Stimulated activated CD4-positive, alpha-beta T cell treated with anti-CD3 and anti-CD28 coated beads, Interleukin-1b, Interleukin-23, amount 100 ng/mL, for 4 hours (primary cell): ENCODE measurements around the gene EPB41L2.

ENCODE experiments used
- DNase-seq, 2 donors: peaks; one replicate each; pipeline ENCODE4 v3.0.0-alpha.2; 2020; ENCODE audit warnings: low read depth in 2 of 2

The EPB41L2 gene

DNA sequence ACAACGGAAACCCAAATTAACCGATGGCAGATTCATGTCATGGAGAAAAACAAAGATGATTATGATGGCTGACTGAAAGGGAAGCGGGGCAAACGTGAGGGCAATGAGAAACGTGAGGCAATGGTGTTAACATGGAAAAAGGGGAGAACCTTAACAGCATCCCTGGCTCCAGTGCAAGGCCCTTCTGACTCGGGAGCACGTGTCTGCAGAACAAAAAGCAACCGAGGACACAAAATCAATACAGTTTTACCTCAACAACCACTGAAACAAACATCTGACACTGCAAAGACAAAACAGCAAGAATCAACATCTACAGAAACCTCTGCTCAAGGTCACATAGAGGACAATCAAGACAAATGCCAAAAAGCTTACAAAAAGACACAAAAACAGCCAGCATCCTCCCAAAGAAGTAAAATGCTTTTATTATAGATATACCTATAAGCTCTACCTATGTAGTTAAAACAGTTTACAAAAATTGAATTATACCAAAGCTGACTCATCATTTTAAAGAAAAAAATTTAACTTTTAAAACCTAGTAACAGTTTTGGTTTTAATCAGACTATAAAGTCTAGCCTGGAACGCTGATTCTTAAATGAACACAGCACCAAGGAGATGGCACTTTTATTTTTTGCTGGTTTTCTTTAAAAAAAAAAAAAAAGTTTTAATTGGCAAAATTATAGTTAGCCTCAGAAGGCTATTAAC, 192.7 kb downstream of the EPB41L2 start:
- DNase-seq: no peak

DNA sequence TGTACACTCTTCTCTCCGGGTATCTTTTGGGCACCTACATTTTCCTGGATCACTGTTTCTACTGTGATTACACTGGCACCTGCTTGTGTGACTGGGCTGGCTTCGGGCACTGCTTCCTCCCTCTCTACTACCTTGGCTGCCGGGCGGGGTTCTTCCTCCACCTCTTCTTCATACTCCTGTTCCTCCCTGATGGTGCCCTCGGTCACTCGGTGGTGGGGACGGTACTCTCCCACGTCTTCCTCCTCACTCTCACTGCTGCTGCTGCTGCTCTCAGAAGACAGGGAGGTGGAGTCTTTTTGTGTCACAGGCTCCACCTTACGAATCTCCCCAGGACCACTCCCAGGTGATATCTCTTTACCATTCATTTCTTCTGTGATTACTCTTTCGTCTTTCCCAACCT, 193.4 kb downstream of the EPB41L2 start:
- no peak for DNase-seq

DNA sequence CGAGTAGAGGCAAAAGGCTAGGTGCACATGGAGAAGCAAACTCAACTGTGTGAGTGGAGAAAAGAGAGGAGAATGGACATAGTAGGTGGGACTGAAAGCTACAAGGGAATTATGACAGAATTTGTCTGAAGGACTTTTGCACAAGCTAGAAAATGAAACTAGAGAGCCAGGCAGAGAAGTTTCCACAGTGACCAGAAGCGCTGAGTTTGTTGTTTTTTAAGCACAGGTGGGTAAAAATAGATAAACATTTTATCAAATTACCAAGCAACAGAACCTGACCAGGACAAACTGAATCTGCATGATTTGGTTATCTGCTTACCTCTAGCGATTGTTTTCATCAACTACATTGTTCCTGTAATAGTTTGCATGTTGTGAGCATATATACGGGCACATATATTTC, 197.3 kb downstream of the EPB41L2 start:
- no peak for DNase-seq

DNA sequence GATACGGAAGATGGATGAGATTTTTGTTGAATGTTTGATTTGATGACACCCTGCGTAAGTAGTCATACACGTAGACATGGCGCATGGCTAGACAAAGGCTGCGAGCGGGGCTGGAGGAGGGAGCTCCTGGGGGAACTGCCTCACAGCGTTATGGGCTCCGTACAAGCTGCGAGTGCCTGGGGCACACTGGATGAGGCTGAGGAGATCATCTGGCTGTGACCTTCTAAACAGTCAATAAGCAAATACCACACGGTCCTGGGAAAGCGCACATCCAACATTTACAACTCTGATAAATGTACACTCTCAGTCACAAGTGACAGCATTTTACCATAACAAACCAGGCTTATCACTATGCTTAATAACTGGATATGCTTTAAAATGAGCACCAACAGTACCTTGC, 198.7 kb downstream of the EPB41L2 start:
- no peak for DNase-seq

DNA sequence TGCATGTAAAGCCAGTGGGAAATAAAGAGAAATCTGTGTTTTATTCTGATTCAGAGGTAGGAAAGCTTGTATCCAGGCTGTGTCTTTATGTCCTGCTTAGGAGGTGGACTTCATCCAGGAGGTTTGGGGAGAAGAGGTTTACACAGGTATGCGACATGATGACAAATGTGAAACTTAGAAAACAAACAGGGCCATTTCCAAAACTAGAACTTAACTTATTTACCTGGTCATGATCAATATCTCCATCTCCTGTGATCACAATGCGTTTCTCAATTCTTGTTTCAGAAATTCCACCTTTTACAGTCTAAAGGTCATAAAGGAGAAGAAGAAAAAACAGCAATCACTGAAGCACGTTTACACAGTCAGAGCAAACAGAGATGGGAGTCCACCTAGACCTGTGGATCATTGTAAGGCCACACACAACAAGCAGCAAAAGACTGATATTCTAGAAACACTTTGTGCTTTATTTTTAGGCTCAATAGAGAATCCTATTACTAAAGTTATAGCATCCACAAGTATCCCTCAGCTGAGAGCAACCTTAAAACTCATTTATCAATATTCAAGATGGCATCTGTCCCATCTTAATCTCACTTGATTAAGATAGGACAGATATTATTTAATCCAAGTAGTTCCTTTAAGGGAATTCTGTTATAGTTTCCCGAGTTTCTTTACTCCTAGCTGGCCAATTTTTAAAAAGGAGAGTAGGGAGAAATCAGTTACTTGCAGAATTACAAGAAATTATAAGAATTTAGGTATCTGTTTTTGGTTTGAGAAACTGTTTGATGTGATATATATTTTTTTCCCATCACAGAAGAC, 199.4 kb downstream of the EPB41L2 start:
- DNase-seq: no peak

DNA sequence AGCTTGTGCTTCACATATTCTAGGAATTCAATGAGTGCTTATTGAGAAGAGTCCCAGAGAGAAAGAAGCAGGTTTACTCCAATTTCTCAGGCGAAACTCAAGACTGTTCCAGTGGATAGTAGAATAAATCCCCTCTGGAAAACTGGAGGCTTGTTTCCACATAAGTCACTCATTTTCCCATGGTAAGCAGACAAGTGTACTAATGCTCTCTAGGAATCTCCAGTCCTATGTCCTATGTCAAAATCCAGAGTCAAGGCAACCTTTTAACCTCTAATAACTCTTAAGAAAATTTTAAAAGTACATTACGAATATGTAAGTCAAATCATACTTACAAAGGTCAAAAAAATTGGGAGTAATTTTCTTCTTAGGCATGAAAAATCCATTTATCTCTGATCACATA, 200.7 kb downstream of the EPB41L2 start:
- no peak for DNase-seq

DNA sequence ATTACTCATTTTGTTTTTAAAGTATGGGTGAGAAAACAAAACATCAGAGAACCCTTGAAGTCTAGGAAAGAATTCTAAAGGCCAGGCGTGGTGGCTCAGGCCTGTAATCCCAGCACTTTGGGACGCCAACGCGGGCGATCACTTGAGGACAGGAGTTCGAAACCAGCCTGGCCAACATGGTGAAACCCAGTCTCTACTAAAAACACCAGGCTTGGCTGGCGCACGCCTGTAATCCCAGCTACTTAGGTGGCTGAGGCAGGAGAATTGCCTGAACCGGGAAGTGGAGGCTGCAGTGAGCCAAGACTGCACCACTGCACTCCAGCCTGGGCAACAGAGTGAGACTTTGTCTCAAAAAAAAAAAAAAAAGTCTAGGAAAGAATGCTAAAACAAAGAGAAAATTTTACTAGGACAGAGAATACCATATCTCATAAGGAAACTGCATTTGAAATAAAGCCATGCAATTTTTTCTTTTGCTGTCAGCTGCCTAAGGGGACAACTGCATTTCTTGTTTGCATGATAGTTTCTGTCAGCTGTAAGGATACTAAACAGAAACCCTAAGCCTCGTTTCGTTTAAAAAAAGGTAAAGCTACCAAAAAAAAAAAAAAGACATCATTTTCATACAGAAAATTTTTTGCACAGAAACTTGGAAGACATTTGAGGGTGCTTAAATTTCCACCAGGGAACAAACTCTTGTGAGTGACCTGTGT, 203.7 kb downstream of the EPB41L2 start:
- DNase-seq: no peak

DNA sequence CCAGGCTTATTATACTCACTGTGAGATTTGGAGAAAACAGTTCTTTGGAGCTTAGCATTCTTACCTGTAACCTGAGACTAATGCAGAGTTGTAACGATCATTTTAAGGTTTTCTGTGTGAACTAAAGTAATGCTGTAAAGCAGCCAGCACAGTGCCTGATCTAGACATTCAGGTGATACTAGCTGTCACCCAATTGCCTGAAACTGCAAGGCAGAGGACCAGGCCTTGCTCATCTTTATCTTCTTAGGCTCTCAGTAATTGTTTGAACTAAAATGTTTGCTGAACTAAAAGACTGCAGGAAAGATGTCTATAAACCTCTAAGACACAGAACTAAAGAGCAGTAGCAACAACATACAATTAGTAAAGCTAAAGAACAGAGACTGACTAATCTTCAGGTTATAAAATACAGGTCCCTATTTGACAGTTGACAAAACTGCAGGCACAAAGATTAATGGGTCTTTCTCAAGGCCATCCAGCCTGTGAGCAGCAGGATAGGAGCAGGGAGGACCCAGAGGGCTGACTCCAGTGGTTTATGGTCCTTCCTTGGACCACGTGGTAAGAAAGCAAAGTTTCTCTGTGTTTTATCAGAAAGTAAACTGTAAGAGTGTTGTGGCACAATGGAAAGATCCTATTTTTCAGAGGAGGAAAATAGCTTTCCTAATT, 204.4 kb downstream of the EPB41L2 start:
- DNase-seq: no peak

DNA sequence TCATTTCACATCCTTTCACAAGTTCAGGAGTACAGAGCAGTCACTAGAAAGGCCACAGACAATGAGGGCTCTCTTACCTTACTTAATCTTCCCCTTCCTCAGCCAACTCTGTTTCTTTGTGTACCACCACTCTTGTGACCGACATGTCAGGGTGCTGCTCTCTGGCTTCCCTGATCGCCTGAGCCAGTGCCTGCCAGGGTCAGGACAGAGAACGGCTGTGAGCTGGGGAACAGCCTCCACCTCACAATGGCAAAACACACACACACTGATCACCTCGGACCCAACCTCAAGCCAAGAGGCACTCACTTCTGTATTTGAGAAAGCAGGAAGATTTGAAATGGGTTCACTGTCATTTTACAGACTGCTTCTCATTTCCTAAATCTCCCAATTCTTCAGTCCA, 205.0 kb downstream of the EPB41L2 start:
- no peak for DNase-seq

DNA sequence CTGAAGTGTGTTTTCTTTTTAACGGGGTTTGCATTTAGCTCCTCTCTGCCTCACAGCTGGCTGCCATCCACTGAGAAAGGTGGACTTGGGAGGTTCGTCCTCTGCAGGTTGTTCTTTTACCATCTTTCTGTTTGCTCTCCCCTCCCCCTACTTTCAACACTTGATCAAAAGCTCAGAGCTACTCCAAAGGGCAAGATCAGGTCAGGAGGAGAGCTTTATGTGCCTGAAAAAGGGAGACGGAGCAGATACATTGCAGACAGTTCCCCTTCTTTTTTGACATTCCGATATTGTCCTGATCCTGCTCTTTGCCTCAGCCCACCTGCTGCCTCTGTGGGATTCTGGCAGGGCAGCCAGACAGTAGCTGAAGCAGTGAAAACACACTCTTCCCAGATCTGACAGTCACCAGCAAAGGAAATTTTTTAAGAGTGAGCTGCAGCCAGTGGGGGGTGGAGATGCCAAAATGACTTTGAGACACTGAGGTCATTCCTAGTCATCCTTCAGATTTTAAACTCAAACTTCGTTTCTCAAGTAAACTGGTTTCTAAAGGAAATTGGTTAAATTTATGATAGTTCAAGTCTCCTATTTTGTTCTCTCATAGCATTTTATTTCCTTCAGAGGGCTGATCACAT, 209.4 kb downstream of the EPB41L2 start:
- no peak for DNase-seq

DNA sequence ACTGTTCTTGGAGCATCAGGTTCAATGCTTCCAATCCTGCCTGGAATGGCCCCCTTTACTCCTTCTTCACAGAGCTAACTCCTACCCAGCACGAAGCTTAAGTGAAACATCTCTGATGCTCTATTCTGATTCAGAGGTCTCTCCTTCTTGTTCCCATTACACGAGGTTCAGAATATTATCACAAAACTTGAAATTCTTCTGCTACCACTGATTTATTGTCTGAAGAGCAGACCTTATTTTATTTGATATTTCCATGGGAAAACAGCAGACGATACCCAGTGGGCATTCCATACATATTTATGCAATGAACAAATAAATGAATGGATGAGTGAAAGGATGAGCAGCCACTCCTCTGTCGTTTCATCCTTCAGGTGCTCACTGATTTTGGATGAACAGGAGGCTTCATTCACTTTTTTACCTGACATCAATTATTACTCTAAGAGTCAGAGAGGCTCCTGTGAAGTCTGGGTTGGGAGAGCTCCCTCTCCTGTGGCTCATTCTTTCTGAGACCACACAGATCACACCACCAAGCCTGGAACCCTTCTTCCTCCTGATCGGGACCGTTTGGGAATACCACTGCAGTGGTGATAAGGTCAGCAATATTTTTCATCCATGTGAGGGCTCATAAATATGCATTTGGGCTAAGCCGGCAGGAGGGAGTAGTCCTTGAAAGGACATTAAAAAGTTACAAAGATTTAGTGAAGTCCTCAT, 210.0 kb downstream of the EPB41L2 start:
- DNase-seq: no peak

DNA sequence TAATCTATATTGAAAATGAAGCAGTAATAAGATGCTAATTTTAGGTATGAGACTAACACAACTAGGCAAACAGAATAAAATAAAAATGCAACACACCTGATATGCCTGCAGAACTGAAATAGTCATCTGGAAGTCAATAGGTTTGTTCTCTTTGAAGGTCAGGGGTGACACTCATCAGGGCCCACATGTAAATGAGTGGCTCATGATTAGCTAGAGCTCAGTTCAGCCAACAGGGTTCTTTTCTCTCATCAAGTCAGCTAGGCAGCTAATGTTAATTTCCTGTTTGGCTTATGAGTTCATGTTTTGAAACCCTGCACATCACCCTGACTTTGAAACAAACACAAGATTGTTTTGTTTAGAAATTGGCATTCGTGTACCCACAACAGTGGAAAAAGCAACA, 212.0 kb downstream of the EPB41L2 start:
- DNase-seq: no peak

DNA sequence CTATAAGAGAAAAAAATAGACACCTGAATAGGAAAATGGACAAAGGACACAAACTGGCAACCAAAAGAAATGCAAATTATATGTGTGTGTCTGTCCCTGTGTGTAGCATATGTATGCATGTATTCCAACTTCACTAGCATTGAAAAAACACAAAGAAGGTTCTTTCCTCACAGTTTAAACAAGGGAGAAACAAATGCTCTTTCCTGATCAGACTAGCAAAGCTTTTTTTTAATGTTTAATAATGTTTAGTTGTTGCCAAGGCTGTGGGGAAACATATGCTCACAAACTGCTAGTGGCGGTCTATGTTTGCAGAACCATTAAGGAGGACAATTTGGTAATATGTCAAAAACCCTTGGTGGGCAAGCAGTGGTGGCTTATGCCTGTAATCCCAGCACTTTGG, 213.5 kb downstream of the EPB41L2 start:
- no peak for DNase-seq

DNA sequence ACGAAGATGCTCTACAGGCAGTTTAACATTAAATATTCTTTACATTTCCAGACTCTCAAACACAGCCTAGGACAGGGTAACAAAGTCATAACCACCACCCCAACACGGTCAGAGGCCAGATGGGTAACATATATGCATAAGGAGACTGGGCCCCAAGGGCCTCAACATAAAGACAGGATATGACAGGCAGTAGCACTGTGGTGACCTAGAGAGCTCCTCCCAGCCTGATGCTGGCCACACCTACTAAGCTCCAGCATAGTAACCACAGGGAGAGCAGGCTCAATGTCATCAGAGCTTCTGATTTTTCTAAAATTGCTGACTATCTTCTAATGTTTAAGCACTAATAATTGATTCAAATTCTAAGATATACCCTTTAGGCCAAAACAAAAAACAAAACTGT, 214.1 kb downstream of the EPB41L2 start:
- no peak for DNase-seq

DNA sequence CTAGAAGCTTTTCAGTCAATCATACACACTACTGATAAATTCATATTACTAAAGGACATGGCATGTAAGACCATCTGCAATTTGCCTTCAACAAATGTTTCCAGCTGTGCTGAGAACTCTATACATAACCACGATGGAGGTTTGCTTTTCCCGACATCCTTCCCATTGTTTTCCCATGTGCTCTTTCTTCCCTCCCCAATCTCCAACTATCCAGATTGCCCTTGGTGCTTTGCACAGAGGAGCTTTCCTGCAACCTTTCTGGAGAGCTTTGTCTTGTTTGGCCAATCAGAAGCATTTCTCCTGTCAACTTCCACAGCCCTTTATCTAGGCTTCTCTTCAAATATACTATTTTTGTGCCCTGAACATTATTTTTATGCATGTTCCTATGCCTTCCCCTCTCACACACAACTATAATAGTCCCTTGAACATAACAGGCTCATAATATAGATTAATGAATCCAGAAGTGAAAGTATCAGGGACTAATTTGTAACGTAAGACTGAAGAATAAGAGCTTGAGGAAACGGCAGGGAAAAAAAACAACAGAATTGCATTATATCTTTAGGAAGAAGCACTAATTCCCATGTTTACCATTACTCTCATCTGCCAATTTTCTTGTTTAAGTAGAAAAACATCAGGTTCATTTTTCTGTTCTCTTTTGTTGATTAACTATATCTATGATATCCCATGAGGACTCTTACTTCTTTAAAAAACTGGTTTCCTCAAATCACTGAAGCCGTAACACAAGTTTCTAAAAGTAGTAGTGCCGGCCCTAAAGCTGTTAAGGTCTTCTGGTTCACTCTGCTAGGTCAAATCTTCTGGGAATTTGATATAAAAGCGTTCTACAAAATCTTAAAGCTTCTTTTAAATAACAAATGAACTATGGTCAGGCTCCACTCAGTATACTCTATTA, 215.8 kb downstream of the EPB41L2 start:
- DNase-seq: no peak

DNA sequence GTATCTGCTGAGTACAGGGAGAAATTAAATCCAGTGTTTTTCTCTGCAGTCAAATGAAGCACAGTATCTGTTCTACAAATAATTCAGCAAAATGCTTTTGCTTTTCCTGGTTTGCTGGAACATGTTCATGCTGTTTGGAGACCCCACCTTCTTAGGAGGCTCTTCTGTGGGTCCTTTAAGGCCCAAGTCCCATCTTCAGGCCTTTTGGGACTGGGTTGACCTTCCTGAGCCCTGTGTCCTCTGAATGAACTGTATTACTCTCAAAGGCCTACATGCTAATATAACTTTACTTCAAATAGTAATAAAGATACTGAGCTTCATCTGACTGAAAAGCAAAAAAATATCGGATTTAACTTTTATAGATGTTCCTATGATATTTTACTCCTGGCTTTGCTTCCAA, 216.5 kb downstream of the EPB41L2 start:
- no peak for DNase-seq

DNA sequence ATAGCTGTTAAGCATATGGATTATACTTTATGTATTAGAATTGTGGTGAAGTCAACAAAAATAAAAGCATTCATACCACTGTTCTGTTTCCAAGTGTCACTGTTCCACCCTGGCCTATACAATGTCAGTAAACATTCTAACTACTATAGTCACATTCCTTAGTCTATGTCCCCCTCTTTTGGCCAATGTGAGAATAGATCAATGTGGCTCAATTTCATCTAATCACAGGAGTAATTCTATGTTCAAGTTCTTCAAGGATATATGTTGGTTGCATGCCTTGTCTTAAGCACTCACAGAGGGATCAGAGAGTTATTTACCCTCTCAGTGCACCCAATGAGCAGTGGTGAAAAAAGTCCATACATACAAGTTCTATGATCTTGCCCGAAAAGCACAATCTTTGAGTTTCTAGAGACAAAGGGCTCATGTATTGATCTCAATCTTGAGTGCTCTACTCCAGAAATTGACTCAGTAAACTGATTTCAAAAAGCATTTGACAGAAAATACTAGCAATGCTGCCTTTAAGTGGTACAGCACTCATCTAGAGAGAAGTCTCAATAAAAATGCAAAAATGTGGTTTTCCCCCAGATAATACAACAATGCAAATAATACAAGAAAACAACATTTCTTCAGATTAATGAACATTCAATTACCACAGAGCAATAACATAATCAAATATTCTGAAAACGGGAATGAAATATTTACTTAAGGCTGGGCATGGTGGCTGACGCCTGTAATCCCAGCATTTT, 219.3 kb downstream of the EPB41L2 start:
- DNase-seq: no peak

DNA sequence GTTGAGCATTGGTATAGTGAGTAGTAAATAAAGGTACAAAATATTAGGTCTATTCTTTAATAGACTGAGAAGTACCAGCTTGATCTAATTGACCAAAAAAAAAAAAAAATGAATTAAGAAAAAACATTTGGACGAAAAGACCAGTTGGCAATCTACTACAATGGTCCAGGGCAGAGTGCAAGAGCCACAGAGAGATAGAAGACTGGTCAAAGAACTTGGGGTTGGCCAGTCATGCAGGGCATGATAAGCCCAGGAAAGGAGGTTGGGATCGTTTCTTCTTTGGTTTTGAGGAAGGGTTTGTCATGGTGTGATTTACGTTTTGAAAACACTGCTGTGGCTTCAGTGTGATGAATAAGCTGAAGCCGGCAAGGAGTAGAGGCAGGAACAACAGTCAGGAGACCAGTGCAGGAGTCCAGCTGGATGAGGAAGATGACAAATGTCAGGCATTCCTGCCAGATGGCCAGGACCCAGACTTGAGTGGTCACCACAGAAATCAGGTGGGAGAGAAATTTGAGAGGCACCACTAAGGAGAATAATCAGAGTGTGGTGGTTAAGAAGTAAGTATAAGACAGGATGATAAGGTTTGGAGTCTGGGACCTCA, 221.8 kb downstream of the EPB41L2 start:
- no peak for DNase-seq

DNA sequence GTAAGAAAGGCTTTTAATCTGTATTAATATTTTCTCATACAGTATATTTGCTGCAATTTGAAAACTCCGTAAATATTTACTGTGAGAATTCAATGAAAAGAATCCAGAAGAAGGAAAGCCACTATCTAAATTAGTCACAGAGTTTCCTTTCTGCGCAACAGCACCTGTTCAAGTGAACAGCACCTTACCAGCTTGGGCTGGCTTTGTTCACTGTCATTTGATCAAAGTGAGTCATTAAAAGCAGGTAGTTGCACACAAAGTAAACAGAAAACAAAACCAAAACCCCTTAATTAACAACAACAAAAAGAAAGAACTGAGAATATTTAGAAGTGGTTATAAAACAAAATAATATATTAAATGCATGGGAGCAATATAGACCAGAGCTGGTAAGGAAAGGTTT, 223.0 kb downstream of the EPB41L2 start:
- DNase-seq: no peak
